NCI-H128 (cell line): ENCODE measurements around the gene TSPAN3.

Experiments
- DNase-seq: peaks from one replicate; lab custom pipeline; 2025; ENCODE audit not compliant: unreplicated experiment; lab: John Stamatoyannopoulos, UW

The TSPAN3 gene

GRCh38 chr15:77070495-77071304 lies at the start of gene TSPAN3:
TSPAN3 (minus strand) TSS chr15:77071109; CDS start chr15:77070954, 155 bp downstream.
- DNase-seq = peak; percentile 84

DNA sequence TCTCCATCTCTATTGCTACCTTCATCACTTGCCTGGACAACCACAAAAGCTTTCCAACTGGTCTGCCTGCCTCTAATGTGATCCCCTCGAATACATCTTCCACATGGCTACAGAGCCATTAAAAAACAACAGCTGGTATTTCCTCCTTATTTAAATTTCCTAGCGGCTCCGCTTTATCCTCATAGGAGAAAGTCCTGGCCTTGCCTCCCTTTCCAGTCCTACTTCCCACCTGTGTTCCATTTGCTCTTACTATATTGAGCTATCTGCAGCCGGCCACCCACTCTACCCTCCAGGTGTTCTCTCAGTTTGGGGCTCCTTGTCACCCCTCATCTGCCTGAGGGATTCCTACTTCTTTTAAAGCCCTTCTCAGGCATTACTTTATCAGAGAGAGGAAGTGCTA lies 49.7 kb upstream of the TSPAN3 start:
- DNase-seq = no peak

GRCh38 chr15:77119446-77119845 lies 48.5 kb upstream of the TSPAN3 start:
- DNase-seq = no peak

DNA sequence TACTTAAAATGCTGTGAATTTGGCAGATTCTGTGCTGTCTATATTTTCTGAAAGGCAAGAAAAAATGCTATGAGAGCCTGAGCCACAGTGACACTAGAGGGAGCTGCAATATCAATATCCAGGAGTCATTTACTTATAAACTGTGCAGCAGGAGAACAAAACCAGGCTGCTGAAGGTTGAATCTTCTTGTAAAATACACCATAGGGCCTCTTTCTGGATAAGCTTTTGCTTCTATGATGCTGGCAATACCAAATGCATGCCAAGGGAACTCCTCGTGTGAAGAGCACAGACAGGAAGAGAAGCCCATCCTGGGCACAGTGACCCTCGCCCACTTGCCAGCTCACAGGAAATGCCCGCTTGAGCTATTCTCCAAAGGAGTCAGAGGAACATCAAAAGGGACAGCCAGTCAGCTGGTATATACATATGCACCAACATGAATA lies 48.0 kb upstream of the TSPAN3 start:
- DNase-seq = no peak

GRCh38 chr15:77115179-77115578 lies 44.3 kb upstream of the TSPAN3 start:
- no peak for DNase-seq

- no peak for DNase-seq
Measured at GRCh38 chr15:77112838-77113504, 42.1 kb upstream of the TSPAN3 start.

DNA sequence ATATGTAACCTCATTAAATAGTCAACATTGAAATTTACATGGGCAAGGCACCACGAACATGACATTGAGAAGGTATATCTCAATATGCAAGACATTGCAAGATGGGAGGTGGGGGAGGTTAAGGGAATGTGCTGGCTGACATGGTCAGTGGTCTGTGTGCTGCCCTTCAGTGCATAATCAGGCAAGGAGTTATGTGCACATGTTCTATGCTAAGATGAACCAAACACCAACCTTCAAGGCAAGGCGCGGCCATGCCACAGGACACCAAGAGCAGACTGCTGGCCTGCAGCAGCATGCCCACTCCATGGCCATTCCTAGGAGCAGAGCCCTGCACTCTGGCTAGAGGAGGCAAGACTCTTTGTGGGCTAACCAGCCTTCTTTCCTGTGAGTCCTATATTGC lies 40.9 kb upstream of the TSPAN3 start:
- DNase-seq = no peak

GRCh38 chr15:77107531-77108355 lies 36.8 kb upstream of the TSPAN3 start:
- peak; percentile 2 for DNase-seq

DNA sequence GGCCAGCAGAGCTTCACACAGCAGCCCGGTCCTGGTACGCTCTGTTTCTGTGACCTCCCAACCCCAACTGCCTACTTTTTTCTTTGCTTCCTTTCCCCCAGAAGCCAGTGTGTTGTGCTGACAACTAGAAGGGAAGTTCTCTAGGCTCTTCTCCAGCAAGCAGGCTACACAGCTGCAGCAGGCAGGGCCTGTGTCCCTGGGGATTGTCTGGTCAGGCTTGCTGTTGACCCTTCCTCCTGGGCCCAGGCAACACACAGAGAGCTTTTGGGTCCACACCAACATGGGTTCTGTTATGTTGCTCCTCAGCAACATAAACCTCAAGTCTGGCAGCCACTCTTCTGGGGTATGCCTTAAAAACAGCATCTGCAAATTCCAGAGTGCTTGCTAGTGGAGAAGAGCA lies 36.2 kb upstream of the TSPAN3 start:
- DNase-seq = no peak

DNA sequence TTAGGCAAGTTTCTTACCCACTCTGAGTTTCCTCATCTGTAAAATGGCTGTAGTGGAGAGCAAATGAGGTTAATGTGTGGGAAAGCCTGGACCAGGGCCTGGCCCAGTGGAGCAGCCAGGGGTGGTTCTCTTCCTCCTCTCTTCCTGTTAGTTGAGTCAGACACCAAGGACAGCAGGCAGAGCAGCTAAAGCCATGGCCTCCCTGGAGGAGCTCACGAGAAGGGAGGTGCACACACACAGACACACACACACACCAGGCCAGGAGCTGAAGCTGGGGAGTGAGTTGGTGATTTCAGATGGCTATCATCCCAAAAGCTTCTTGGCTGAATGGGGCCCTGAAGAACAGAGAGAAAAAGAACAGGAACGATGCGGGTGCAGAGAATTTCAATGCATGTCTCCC lies 33.2 kb upstream of the TSPAN3 start:
- DNase-seq = no peak

DNA sequence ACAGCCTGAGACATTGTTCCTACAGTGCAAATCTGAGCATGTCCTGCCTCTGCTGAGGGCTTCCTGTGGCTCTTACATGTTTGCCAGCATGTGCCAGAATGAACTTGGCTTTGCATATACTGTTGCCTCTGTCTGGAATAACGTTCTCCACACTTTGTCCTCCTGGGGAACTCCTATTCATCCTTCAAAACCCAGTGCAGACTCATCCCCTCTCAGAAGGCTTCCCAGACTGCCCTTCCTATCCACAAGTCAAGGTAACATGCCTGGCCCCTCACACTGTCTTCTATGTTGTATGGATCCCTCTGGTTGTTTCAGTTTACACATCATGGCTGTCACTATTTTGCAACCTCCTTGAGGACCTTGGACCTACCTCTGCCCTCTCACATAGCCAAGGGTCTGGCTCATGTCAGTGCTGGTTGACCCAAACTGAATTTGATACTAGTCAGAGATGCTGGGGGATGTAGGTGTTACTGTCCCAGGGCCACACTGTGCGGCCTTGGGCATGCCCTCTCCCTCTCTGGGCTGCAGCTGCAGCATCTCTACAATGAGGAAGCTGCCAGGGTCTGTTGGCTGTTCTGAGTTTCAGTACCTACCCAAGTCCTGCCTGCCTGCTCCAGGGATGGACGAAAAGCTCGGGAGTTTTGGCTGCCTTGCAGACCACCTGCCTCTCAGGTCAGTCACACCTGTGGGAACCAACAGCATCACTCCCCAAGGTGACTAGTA lies 29.0 kb upstream of the TSPAN3 start:
- no peak for DNase-seq

- no peak for DNase-seq
Measured at GRCh38 chr15:77098572-77098971, 27.7 kb upstream of the TSPAN3 start.

GRCh38 chr15:77097921-77098320 lies 27.0 kb upstream of the TSPAN3 start:
- DNase-seq = no peak

DNA sequence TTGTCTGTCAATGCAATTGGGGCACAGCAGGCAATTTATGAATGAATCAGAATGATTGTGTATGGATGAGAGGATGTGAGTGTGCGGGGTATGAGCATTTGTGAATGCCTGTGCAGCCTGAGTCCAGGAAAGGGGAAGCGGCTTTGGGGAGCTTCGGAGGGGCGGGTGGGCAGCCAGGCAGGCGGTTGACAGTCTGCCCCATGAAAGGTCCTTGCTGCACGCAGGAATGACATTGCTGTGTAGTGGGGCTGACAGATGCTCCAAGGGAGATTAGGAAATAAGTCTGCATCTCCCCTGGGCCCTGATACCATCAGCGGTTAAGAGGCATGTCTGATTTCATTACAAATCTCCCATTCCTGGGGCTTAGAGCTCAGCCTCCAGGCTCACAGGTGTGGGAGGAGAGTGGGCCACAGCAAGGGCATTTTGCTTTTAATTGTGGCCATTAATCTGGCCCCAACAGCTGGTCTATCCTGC lies 26.4 kb upstream of the TSPAN3 start:
- DNase-seq = no peak

DNA sequence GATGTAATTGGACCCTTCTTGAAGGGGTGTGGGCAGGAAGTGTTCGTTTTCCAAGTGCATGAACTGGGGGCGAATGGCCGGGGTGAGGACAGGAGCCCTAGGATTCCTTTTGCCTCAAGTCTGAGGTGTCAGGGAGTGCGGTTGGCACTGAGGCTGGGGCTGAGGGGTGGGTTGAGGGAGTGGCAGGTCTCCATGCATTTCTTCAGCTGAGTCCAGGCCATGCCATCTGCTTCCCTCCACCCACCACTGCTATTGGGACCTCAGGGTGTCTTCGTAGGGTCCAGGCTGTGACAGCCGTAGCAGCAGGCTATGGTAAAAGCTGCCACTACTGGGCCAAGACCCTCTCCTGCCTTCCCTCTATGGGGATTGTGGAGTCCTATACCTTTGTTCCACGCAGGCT lies 25.6 kb upstream of the TSPAN3 start:
- no peak for DNase-seq

DNA sequence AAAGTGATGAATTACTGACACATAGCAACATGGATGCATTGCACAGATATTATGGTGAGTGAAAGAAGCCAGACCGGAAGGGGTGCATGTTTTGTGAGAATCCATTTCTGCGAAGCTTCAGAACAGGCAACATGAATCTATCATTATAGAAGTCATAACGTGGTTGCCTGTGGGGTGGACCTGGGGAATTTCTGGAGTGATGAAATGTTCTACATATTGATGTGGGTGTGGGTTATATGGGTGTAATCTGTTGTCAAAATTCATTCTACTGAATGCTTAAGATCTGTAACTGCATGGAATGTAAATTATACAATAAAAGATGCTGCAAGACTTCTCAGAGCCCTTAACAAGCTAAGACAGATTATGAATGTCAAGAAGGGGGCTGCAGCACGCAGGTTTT lies 25.2 kb upstream of the TSPAN3 start:
- no peak for DNase-seq

GRCh38 chr15:77094397-77095030 lies 23.6 kb upstream of the TSPAN3 start:
- no peak for DNase-seq

DNA sequence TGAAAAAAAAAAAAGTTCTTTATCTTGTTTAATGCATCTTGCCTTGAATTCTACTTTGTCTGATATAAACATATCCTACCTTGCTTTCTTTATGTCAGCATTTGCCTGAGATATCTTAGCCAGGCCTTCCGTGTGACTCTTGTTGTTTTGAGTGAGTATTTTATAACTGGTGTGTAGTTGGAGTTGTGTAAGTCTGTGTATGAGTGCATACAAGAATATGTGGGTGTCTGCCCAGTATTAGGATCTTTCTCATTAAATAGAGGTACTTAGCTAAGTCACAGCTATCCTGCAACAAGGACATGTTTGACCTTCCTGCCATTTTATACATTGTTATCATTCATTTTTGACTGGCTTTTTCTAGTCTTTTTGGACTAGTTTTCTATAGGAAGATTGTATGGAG lies 22.5 kb upstream of the TSPAN3 start:
- DNase-seq = no peak

DNA sequence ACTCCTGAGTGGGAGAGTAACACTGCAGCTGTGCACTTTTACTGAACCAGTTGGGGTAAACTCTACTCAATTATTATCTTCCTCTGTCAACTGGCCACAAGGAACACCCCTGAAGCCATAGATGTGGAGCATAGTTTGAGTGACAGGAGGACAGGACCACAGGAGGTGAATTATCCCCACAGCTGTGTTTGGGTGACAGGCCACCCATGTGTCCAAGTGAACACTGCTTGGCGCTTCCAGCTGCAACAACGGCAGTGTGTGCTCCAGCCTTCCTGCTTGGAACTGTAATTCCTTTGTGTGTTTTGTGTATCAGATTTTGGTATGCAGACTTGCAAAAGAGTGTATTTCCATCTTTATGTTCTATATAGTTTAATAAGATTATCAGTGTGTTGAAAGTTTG lies 20.2 kb upstream of the TSPAN3 start:
- no peak for DNase-seq

- DNase-seq = no peak
Measured at GRCh38 chr15:77087213-77087612, 16.3 kb upstream of the TSPAN3 start.
